HepG2 (cell line): ENCODE measurements around the gene PHACTR3. TPM values are rescaled to one million over a fixed set of nuclear protein-coding genes. Genes with fewer than 3 reads are reported as not detected.

Experiments
- ATAC-seq: fragments of 200-7000 bp; cut with Tn5 transposase; 3 replicates; pipeline ENCODE4 v1.9.1; 2020; ENCODE audit warnings: mild to moderate bottlenecking, moderate library complexity
- BruUV-seq: library from RNA; stranded (reverse); fragments of 400-500 nt; replicated peaks from 2 replicates; lab custom pipeline; 2021; lab: Mats Ljungman, UMichigan
- CTCF ChIA-PET: fragments of 300-600 bp; formaldehyde crosslinking; extraction: SDS; loops from one replicate; lab custom pipeline; 2021; ENCODE audit warnings: low total read pairs, inconsistent platforms, low intra/inter-chr PET ratio; lab: Yijun Ruan, JAX
- POLR2A ChIA-PET: fragments of 350-600 bp; sonication (Branson Sonifier 250); formaldehyde crosslinking; loops from one replicate; lab custom pipeline; 2020; ENCODE audit warnings: antibody characterized with exemption, inconsistent platforms; lab: Yijun Ruan, JAX
- DNase-seq: peaks from one replicate; pipeline ENCODE4 v3.0.0-alpha.2; 2015; ENCODE audit warnings: low spot score
- FAIRE-seq: peaks from 3 replicates; lab custom pipeline; 2011; peaks lifted over from hg19 to GRCh38; lab: Jason Lieb, UNC
- H2AFZ ChIP-seq: one replicate; pipeline ENCODE4 v1.6.1; 2011; ENCODE audit warnings: low read length, inconsistent platforms
- H3K27ac ChIP-seq: fragments of 300-600 bp; 3 replicates; pipeline ENCODE4 v1.8.0; 2011; ENCODE audit warnings: mixed run types, mild to moderate bottlenecking, mixed read lengths, low read length, inconsistent platforms; ENCODE audit not compliant: insufficient read depth; ENCODE audit errors: extremely low read length
- H3K27me3 ChIP-seq, 2 experiments: fragments of 200-600 bp in 1 of 2; 2 replicates in 1 of 2; 3 replicates in 1 of 2; pipeline versions ENCODE4 v1.6.0 to v1.8.0; 2011; ENCODE audit warnings: low read length in 2 of 2, mild to moderate bottlenecking in 2 of 2, moderate library complexity in 2 of 2, inconsistent platforms in 1 of 2; ENCODE audit not compliant: insufficient read depth in 2 of 2, control insufficient read depth in 1 of 2
- H3K36me3 ChIP-seq, 2 experiments: fragments of 200-600 bp in 1 of 2; replicated peaks in 1 of 2; 2 replicates in 1 of 2; 3 replicates in 1 of 2; pipeline versions ENCODE4 v1.5.1 to v1.8.0; 2011; ENCODE audit warnings: low read length in 2 of 2, inconsistent platforms in 1 of 2; ENCODE audit not compliant: insufficient read depth in 2 of 2, control insufficient read depth in 1 of 2
- H3K4me1 ChIP-seq: 2 replicates; pipeline ENCODE4 v1.5.1; 2012; ENCODE audit warnings: low read length, inconsistent platforms; ENCODE audit not compliant: insufficient read depth
- H3K4me2 ChIP-seq: 2 replicates; pipeline ENCODE4 v1.6.0; 2011; ENCODE audit warnings: low read depth, low read length, inconsistent platforms
- H3K4me3 ChIP-seq, 3 experiments: fragments of 200-600 bp in 1 of 3; sonication (generic), shearing (Covaris generic) in 1 of 3; replicated peaks in 1 of 3; 2 replicates each; pipeline ENCODE4 v1.5.1; 2011 to 2016; ENCODE audit warnings: low read length in 3 of 3, inconsistent platforms in 2 of 3, low read depth in 2 of 3, mild to moderate bottlenecking in 2 of 3, control low read depth in 1 of 3, mixed read lengths in 1 of 3; ENCODE audit not compliant: insufficient read depth in 1 of 3
- H3K79me2 ChIP-seq: one replicate; pipeline ENCODE4 v1.6.1; 2011; ENCODE audit warnings: low read length, inconsistent platforms; ENCODE audit not compliant: insufficient read depth
- H3K9ac ChIP-seq: 2 replicates; pipeline ENCODE4 v1.6.0; 2011; ENCODE audit warnings: mild to moderate bottlenecking, low read depth, low read length, inconsistent platforms; ENCODE audit not compliant: insufficient read depth
- H3K9me3 ChIP-seq: 2 replicates; pipeline ENCODE4 v1.5.1; 2012; ENCODE audit warnings: mild to moderate bottlenecking, low read length
- H4K20me1 ChIP-seq: 2 replicates; pipeline ENCODE4 v1.6.0; 2011; ENCODE audit warnings: inconsistent platforms, mild to moderate bottlenecking, low read length, moderate library complexity; ENCODE audit not compliant: insufficient read depth
- ATF7-NPFF ChIP-seq: sonication (generic); formaldehyde crosslinking; IDR thresholded peaks from 2 replicates; pipeline ENCODE4 v1.8.1; 2023; ENCODE audit warnings: mild to moderate bottlenecking, low read depth, missing genetic modification reagents, moderate library complexity
- KDM6A ChIP-seq: IDR thresholded peaks from 2 replicates; pipeline ENCODE4 v1.6.1; 2016; ENCODE audit warnings: low read depth
- RBM22 ChIP-seq: fragments of 200-400 bp; formaldehyde crosslinking; optimal IDR thresholded peaks from 2 replicates; pipeline ENCODE3; 2017; ENCODE audit warnings: mild to moderate bottlenecking, low read length, moderate library complexity
- ZBTB42 ChIP-seq: sonication (generic); formaldehyde crosslinking; IDR thresholded peaks from 2 replicates; pipeline ENCODE4 v1.5.0; 2020; ENCODE audit warnings: mild to moderate bottlenecking, missing genetic modification reagents
- ZNF501 ChIP-seq: sonication (generic); formaldehyde crosslinking; IDR thresholded peaks from 2 replicates; pipeline ENCODE4 v1.5.1; 2020; ENCODE audit warnings: mild to moderate bottlenecking, moderate library complexity, missing genetic modification reagents
- ZNF616 ChIP-seq: sonication (generic); formaldehyde crosslinking; IDR thresholded peaks from 2 replicates; pipeline ENCODE4 v1.5.0; 2020; ENCODE audit warnings: low read depth, mild to moderate bottlenecking, missing genetic modification reagents
- ZNF878 ChIP-seq: sonication (generic); formaldehyde crosslinking; IDR thresholded peaks from 2 replicates; pipeline ENCODE4 v1.8.1; 2023; ENCODE audit warnings: mild to moderate bottlenecking, missing genetic modification reagents, moderate library complexity
- WGBS: methylation state at CpG from one replicate; pipeline ENCODE4 v1.1.6; 2017; ENCODE audit warnings: low lambda C conversion rate; 5-methylcytosine and 5-hydroxymethylcytosine counted together
- in situ Hi-C: cut with HindIII; loops from 2 replicates; pipeline ENCODE4 v1.10.0; 2017; ENCODE audit warnings: low pct_unique_long_range_greater_than_20kb; ENCODE audit not compliant: extremely low pct_ligation_motif_present
- intact Hi-C: fragments of 100-400 bp; cut with micrococcal nuclease; formaldehyde crosslinking; loops from one replicate; pipeline ENCODE4 v1.10.0; 2022; ENCODE audit not compliant: unreplicated experiment
- polyA plus RNA-seq, 8 experiments: library from polyadenylated mRNA; depleted of rRNA in 3 of 8; stranded (reverse) in 7 of 8; unstranded in 1 of 8; fragments of >200 nt; fragmentation: Illumina TruSeq in 4 of 8; extraction: Trizol in 4 of 8; gene quantifications; 2 replicates each; pipeline versions ENCODE4 v1.2.1 to v1.2.3, GENCODE V29; 2011 to 2016; ENCODE audit warnings: low read depth in 4 of 8, missing spikeins in 1 of 8, mixed read lengths in 1 of 8; ENCODE audit not compliant: insufficient read depth in 1 of 8
- total RNA-seq, 5 experiments: library from RNA; depleted of rRNA; stranded (reverse); fragments of >200 nt; fragmentation: Illumina TruSeq; extraction: Trizol; gene quantifications; 2 replicates each; pipeline ENCODE4 v1.2.3, GENCODE V29; 2016; ENCODE audit warnings: low read depth in 1 of 5
- TF ChIP-seq, protein P1 (sequence below): sonication (generic); formaldehyde crosslinking; IDR thresholded peaks from 2 replicates; pipeline ENCODE4 v1.8.1; 2023; ENCODE audit warnings: mild to moderate bottlenecking, moderate library complexity, missing genetic modification reagents
- TF ChIP-seq, protein P2 (sequence below): sonication (generic); formaldehyde crosslinking; IDR thresholded peaks from 2 replicates; pipeline ENCODE4 v1.4.0; 2020; ENCODE audit warnings: low read depth, missing genetic modification reagents

PHACTR3 gene
- total and polyA plus RNA-seq, 2 of the 13 experiments (the other 11 are each of a cell fraction or from before 2014, with no cell fraction given), result not detected

DNA sequence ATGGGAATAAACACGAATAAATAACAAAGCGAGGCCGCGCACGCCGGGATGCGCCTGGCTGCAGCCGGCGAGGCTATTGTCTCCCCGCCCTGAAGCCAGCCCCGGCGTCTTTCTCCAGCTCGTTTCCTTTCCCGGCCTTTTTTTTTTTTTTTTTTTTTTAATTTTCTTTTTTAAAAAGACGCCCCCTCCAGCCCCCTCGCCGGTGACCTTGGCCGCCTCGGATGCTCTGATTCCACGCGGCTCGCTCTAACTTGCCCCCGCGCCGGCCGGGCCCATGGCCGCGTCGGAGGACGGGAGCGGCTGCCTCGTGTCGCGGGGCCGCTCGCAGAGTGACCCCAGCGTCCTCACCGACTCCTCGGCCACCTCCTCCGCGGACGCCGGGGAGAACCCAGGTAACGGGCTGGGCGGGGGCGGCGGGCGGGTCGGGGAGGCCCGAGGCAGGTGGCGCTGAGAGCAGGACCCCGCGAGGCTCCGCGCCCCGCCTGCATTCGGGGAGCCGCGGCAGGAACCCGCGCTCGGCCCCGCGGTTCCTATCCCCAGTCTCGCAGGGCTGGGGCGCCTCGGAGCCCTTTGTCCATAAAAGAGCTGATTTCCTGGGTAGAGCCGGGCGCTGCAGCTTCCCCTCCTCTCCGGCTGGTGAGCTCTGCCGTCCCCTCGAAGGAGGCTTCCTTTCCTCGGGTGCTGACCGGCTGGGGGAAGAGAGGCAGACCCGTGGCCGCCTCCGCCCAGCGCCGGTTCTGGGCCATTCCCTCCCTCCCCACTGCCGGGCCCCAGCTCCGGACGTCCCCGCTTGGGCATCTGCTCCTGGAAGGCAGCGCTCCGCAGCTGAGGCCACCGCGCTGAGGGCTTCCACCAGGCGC, 631 bp downstream of the PHACTR3 start (continued):
- no peak for TF ChIP-seq ATF7-NPFF (CRISPR knock-in tag)
- no peak for TF ChIP-seq RBM22
- no peak for TF ChIP-seq KDM6A (CRISPR knock-in tag)

DNA sequence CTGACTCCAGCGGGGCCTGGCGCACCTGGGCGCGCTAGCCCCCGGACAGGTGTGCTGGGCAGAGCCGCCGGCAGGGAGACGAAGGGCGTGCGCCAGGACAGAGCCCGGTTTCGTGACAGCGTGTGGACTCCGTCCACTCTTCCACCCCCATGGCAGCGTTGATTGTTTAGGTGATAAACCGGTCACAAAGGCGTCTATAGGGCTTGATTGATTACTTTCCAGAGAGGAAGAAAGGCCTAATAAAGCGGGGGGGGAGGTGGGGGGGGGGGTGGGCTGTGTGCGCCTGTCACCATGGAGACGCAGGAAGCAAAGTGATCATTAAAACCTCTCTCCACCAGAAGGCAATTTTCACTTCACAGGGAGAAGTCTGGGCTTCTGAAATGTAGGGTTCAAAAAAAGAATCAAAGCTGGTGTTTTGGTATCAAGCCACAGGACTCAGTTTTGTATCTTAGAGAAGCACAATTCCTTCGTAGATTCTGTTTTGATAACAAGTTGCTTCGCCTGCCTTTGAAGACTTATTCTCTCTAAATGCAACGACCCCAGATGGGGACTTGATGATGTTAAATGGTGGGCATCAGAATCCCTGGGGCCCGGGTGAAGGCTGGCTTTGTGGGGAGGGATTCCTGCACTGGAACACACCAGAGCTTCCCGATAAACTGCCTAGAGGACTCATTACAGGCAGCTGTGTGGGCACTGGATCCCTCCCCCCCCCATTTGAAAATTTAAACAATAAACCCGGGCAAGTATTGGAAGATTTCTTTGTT, 1.4 kb downstream of the PHACTR3 start:
- ATAC-seq, result no peak

DNA sequence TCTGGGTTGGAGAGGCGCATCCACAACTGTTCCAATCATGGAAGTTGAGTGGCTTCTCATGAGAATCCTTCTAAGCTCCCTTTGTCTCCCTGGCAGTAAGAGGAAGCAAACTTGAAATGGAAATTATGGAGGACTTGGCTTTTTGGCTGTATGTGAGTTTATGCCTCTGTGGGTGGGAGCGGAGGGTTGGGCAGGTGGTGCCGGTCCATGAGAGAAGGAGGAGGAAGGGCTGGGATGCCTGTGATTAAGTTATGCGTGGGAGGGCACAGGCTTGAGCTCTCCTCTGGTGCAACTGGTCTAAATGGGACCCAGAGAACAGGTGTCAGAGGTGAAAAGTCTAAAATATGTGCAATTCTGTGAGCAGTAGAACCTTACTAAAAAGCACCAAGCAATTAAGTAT, 2.2 kb downstream of the PHACTR3 start:
- Histone ChIP-seq H3K4me2 (no peak overlapping the region), H3K4me1 (no peaks in the 10 kb centered on the region), H3K27me3 (peaks cover 3 to 62% of the 10 kb centered on the region in 2 experiments), H3K9ac (no peak overlapping the region), H3K27ac (no peak overlapping the region), H3K9me3 (no peaks in the 10 kb centered on the region), H3K36me3 (no peaks in the 10 kb centered on the region), H2AFZ (no peak overlapping the region), H4K20me1 (no peaks in the 10 kb centered on the region), H3K79me2 (no peaks in the 10 kb centered on the region), H3K4me3 (no peak overlapping the region)
- ChIA-PET CTCF (no interaction called here), POLR2A (no interaction called here)
- BruUV-seq, result no TSS peak
- FAIRE-seq (no peak), ATAC-seq (no peak), DNase-seq (no peak)
- in situ Hi-C loops, result no loop called here
- WGBS, result 12% methylated on average over 4 of the region's 4 CpGs
- intact Hi-C loops, result no loop called here
- TF ChIP-seq, protein P1, sequence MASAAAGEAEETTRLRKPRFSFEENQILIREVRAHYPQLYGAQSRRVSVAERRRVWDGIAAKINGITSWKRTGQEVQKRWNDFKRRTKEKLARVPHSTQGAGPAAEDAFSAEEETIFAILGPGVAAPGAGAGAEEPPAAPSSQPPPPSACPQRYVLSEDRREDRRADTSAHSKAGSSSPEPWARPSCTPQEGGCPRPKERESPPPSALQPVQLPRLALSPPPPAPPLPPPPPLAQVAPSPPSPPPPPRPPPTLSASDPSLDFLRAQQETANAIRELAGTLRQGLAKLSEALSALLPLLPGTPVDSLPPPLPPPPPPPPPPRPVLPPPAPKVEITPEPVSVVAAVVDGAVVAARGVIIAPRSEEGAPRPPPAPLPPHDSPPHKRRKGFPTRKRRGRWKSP (CRISPR knock-in tag), result no peak
- TF ChIP-seq ZNF616 (CRISPR knock-in tag) (no peak), ZNF878 (CRISPR knock-in tag) (no peak), ZBTB42 (CRISPR knock-in tag) (no peak)
- TF ChIP-seq, protein P2, sequence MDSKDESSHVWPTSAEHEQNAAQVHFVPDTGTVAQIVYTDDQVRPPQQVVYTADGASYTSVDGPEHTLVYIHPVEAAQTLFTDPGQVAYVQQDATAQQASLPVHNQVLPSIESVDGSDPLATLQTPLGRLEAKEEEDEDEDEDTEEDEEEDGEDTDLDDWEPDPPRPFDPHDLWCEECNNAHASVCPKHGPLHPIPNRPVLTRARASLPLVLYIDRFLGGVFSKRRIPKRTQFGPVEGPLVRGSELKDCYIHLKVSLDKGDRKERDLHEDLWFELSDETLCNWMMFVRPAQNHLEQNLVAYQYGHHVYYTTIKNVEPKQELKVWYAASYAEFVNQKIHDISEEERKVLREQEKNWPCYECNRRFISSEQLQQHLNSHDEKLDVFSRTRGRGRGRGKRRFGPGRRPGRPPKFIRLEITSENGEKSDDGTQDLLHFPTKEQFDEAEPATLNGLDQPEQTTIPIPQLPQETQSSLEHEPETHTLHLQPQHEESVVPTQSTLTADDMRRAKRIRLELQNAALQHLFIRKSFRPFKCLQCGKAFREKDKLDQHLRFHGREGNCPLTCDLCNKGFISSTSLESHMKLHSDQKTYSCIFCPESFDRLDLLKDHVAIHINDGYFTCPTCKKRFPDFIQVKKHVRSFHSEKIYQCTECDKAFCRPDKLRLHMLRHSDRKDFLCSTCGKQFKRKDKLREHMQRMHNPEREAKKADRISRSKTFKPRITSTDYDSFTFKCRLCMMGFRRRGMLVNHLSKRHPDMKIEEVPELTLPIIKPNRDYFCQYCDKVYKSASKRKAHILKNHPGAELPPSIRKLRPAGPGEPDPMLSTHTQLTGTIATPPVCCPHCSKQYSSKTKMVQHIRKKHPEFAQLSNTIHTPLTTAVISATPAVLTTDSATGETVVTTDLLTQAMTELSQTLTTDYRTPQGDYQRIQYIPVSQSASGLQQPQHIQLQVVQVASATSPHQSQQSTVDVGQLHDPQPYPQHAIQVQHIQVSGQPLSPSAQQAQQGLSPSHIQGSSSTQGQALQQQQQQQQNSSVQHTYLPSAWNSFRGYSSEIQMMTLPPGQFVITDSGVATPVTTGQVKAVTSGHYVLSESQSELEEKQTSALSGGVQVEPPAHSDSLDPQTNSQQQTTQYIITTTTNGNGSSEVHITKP (CRISPR knock-in tag), result no peak

More for the DNA sequence above, 1.4 kb downstream of the PHACTR3 start:
- CTCF ChIA-PET, result no interaction called here
- intact Hi-C loops, result no loop called here
- Histone ChIP-seq H3K27me3 (peaks cover 3 to 62% of the 10 kb centered on the region in 2 experiments), H3K4me2 (no peak overlapping the region)
- no peak for TF ChIP-seq ZNF501 (CRISPR knock-in tag)
- TF ChIP-seq, all 625 proteins: peak for 0
- POLR2A ChIA-PET, result no interaction called here
- Histone ChIP-seq H3K4me3 (no peak overlapping the region), H3K79me2 (no peaks in the 10 kb centered on the region), H3K36me3 (no peaks in the 10 kb centered on the region), H2AFZ (no peak overlapping the region), H4K20me1 (no peaks in the 10 kb centered on the region), H3K4me1 (no peaks in the 10 kb centered on the region), H3K27ac (no peak overlapping the region), H3K9ac (no peak overlapping the region), H3K9me3 (no peaks in the 10 kb centered on the region)
- DNase-seq (no peak), FAIRE-seq (no peak)
- 29% methylated on average over 25 of the region's 26 CpGs for WGBS
- BruUV-seq, result no TSS peak
- in situ Hi-C loops, result no loop called here
